DOHH2 (cell line): ENCODE measurements around the gene CST6.
A peak's percentile ranks its signal among the peaks of the same experiment; 100 is the strongest.

Source experiments
- H3F3A ChIP-seq: fragments of 200-600 bp; sonication (generic), shearing (Covaris generic); 2 replicates; pipeline ENCODE4 v1.6.0; 2016; ENCODE audit warnings: antibody characterized with exemption, mild to moderate bottlenecking; ENCODE audit not compliant: control insufficient read depth, insufficient read depth
- H3K27ac ChIP-seq: fragments of 200-600 bp; sonication (generic); 2 replicates; pipeline ENCODE4 v1.5.1; 2014; ENCODE audit warnings: low read depth, mild to moderate bottlenecking, low read length, moderate library complexity
- H3K27me3 ChIP-seq: fragments of 200-600 bp; sonication (generic); 2 replicates; pipeline ENCODE4 v1.6.1; 2014; ENCODE audit warnings: mild to moderate bottlenecking, low read length, mixed read lengths; ENCODE audit not compliant: control insufficient read depth
- H3K36me3 ChIP-seq: fragments of 200-600 bp; sonication (generic); 2 replicates; pipeline ENCODE4 v1.6.1; 2014; ENCODE audit warnings: mild to moderate bottlenecking, low read length, moderate library complexity, mixed read lengths; ENCODE audit not compliant: control insufficient read depth
- H3K4me1 ChIP-seq: fragments of 200-600 bp; sonication (generic); 2 replicates; pipeline ENCODE4 v1.6.1; 2014; ENCODE audit warnings: mild to moderate bottlenecking, low read length, mixed read lengths; ENCODE audit not compliant: control insufficient read depth
- H3K4me2 ChIP-seq: fragments of 200-600 bp; sonication (generic); 2 replicates; pipeline ENCODE4 v1.6.0; 2014; ENCODE audit warnings: mild to moderate bottlenecking, low read length, moderate library complexity
- H3K4me3 ChIP-seq: fragments of 200-600 bp; sonication (generic); 2 replicates; pipeline ENCODE4 v1.5.1; 2014; ENCODE audit warnings: mild to moderate bottlenecking, low read length, mixed read lengths
- H3K79me2 ChIP-seq: fragments of 200-600 bp; sonication (generic); 2 replicates; pipeline ENCODE4 v1.6.1; 2014; ENCODE audit warnings: mild to moderate bottlenecking, low read length, mixed read lengths; ENCODE audit not compliant: control insufficient read depth
- H3K9me2 ChIP-seq: fragments of 200-600 bp; sonication (generic); replicated peaks from 2 replicates; pipeline ENCODE4 v1.6.1; 2014; ENCODE audit warnings: mild to moderate bottlenecking, low read length, mixed read lengths; ENCODE audit not compliant: control insufficient read depth
- H3K9me3 ChIP-seq: fragments of 200-600 bp; sonication (generic); 2 replicates; pipeline ENCODE4 v1.6.1; 2014; ENCODE audit warnings: antibody characterized with exemption, low read length, mixed read lengths; ENCODE audit not compliant: control insufficient read depth, insufficient read depth
- H4K20me1 ChIP-seq: fragments of 200-600 bp; sonication (generic); 2 replicates; pipeline ENCODE4 v1.6.0; 2014; ENCODE audit warnings: low read depth, mild to moderate bottlenecking, antibody characterized with exemption, low read length, moderate library complexity; ENCODE audit not compliant: control insufficient read depth, insufficient read depth
- CTCF ChIP-seq: fragments of 200-600 bp; sonication (generic); IDR thresholded peaks from one replicate; pipeline ENCODE4 v1.5.1; 2014; ENCODE audit warnings: antibody characterized with exemption, mild to moderate bottlenecking, low read depth, low read length; ENCODE audit not compliant: poor library complexity, severe bottlenecking
- EZH2phosphoT487 ChIP-seq: fragments of 200-600 bp; sonication (generic); IDR thresholded peaks from 2 replicates; pipeline ENCODE4 v1.6.1; 2017; ENCODE audit warnings: borderline replicate concordance, mild to moderate bottlenecking, antibody characterized with exemption, low read length, moderate library complexity, mixed read lengths

The CST6 gene

DNA sequence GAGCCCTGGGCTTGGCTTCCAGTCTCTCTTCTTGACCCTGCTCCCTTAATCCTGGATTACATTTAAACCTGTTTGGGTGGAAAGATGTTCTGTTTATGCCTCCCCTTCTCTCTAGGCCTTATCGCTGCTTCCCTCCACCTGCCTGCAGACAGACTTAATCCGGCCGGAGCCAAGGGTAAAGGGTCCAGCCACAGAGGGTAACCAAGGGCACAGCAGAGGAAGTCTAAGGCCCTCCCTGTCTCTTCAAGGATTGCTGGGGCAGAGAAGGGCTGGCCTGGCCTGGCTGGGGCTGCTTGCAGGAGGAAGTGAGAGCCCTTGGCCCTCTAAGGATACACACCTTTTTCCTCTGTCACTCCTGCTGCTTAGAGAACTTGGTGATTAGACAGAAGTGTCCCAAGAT, 35.1 kb downstream of the CST6 start:
- no peaks in the 10 kb centered on the region; the same call in 1 of the 2 replicates for H3F3A ChIP-seq
- peaks cover 26% of the 10 kb centered on the region for H3K4me1 ChIP-seq
- H4K20me1 ChIP-seq = no peaks in the 10 kb centered on the region
- H3K27me3 ChIP-seq = no peaks in the 10 kb centered on the region; the same call in 1 of the 2 replicates
- 0 out of 2 replicates have a peak, but pooled peaks cover 5% of the 10 kb centered on the region for H3K79me2 ChIP-seq
- H3K27ac ChIP-seq = no peak overlapping the region
- TF ChIP-seq CTCF (no peak), EZH2phosphoT487 (no peak)
- no peaks in the 10 kb centered on the region for H3K36me3 ChIP-seq
- H3K4me2 ChIP-seq = no peak overlapping the region
- no peak overlapping the region for H3K4me3 ChIP-seq
- no peaks in the 10 kb centered on the region for H3K9me3 ChIP-seq
- no peaks in the 10 kb centered on the region for H3K9me2 ChIP-seq

DNA sequence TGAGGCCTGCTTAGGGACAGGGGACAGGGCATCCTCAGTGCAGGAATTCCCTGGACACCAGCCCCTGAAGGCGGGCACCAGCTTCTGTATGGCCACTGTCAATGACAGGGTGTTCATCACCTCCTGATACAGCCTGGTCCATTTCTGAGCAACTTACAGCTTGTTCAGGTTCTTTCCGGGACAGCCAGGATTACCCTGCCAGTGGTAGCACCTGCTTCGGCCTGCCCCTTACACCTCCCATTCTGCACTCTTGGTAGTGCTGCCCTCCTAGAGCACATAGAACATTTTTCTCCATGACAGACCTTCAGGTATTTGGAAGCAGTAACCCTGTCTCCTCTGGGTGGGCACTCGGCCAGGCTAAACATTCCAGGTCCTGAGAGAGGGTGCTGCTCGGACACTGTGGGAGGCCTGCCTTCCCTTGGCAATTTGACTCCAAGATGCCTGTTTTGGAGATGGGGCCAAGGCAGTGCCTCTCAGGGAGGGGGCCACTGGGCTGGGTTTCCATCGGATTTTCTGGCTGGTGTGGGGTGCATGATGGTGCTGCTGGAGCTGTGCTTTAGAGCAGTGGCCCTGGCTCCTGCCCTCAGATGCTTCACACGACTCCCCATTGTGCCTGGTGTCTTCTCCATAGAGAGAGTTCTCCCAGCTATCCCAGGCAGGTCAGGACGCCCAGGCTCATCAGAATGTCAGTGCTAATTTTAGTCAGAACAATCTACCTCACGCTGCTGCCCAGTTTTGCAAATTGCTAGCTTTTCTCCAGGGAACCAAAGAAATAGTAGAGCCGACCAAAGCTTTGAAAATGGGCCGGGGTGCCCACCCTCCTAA, 35.9 kb downstream of the CST6 start:
- no peaks in the 10 kb centered on the region; the same call in 1 of the 2 replicates for H3K27me3 ChIP-seq
- H3F3A ChIP-seq = no peaks in the 10 kb centered on the region; the same call in 1 of the 2 replicates
- peaks cover 5% of the 10 kb centered on the region for H3K36me3 ChIP-seq
- no peaks in the 10 kb centered on the region for H3K9me3 ChIP-seq
- H3K9me2 ChIP-seq = no peaks in the 10 kb centered on the region
- TF ChIP-seq EZH2phosphoT487 (no peak), CTCF (no peak)
- no peak overlapping the region for H3K4me3 ChIP-seq
- H3K4me2 ChIP-seq = no peak overlapping the region
- no peaks in the 10 kb centered on the region for H4K20me1 ChIP-seq
- H3K4me1 ChIP-seq = peaks cover 26% of the 10 kb centered on the region
- no peak overlapping the region for H3K27ac ChIP-seq
- peaks cover 12% of the 10 kb centered on the region for H3K79me2 ChIP-seq

DNA sequence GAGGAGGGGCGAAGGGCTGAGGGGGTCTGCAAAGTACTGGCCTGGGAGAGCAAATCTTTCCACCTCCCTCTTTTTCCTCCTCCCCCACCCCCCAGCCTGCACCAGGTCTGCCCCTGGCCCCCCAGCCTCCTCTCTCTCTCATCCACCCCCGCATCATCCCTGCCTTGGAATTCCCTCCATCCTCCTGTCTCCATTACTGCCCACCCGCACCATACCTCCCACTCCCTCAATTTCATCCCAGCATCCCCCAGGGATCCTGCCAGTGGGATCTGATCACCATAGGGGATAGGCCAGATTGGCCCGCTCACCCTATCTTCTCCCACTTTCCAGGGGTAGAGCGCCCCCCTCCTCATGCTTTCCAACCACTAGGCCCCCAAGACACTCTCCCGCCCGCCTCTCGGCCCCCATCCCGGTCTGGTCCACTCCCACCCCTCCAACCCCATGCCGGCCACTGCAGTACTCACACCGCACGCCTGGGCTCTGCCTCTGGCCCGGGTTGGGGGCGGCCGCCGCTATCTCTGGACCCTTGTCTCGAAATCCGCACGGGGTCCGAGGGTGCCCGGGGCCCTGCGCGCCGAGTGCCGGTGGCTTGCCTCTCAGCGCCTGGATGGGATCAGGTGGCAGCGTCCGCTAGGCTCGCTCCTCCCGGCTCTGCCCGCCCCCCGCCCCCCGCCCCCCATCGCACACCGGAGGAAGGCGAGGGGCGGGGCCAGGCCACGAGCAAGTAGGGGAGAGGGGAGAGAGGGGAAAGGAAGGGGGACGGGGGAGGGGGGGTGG, 36.9 kb downstream of the CST6 start, which contains the start of gene GAL3ST3:
Gene GAL3ST3 (minus strand): TSS at position 615 of the 777 bp plus-strand sequence. CDS start 3,746 bp downstream, outside the sequence.
- TF ChIP-seq EZH2phosphoT487 = no peak
- TF ChIP-seq CTCF = no peak
- Histone ChIP-seq H3K27me3 (no peaks in the 10 kb centered on the region; the same call in 1 of the 2 replicates), H3K9me2 (no peaks in the 10 kb centered on the region), H3K36me3 (peaks cover 15% of the 10 kb centered on the region), H3K27ac (no peak within 1 kb of the TSS), H3F3A (no peaks in the 10 kb centered on the region; the same call in 1 of the 2 replicates), H3K9me3 (no peaks in the 10 kb centered on the region), H3K4me1 (peaks cover 33% of the 10 kb centered on the region), H3K4me2 (peak within 1 kb of the TSS; percentile 28), H4K20me1 (0 out of 2 replicates have a peak, but pooled peaks cover 4% of the 10 kb centered on the region), H3K79me2 (peaks cover 22% of the 10 kb centered on the region), H3K4me3 (no peak within 1 kb of the TSS)
